GM21717 (cell line): Measurements from ENCODE around the gene ERBB4.
"Not testable (repeated sequence)": the region's sequence is repeated elsewhere in the genome, so short reads cannot be mapped to it uniquely, and the experiment has no call there.

ENCODE experiments used
- ATAC-seq: cut with Tn5 transposase; IDR thresholded peaks from one replicate; pipeline ENCODE4 v1.9.1; 2021; ENCODE audit warnings: mild to moderate bottlenecking, moderate library complexity; ENCODE audit not compliant: unreplicated experiment

ERBB4 gene

DNA sequence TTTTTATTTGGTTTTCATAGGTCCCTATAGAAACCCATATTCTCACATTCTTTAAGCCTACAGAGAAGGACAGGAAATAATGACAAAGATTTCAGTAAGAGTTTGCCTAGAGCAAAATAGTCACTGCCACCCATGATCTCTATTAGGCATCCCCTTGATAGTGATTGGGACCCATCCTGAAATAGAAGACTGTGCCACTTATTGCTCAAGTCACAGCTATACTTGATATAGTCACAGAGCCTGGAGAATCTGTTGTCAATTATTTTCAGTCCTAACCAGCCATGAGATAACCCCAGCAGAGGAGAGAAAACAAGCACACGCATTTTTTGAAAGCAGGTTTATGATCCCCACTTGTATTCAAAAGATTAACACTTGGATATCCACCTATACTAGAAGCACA lies 8.2 kb downstream of the ERBB4 start:
- no peak for ATAC-seq

DNA sequence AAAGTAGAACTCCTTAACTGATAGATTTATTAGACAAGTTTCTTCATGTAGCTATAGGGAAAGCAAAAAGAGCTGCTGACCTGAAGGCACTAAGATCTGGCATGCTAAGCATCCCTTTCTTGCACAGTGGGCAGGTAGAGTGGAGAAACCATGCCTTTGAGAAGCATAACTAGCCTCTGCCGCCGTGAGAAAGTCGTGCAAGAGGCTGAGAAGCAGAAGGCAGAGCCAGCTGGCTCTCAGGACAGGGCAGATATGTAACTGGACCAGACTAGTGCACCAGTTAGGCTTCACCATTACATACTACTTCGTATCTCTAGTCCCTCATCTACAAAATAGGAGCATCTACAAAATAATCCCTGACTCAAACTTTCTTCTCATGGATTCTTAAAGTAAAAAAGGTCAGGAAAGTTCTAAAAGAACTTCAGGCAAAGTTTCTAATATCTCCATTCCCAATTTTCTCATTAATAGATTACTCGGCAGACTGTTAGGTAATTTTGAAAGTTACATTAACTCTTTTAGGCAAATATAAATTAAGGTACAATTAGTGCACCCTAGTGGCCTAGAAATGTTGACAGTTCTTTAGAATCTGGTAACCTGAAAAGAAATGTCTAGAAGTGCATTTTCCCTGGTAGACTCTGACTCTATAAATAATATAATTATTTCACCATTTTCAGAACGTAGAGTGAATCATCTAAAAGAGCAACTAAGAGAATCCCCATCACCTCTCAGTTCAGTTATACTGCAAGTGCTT lies 10.3 kb downstream of the ERBB4 start:
- ATAC-seq, result no peak

GRCh38 chr2:212526059-212526458 lies 12.5 kb downstream of the ERBB4 start:
- no peak for ATAC-seq

- no peak for ATAC-seq
Observed at GRCh38 chr2:212523756-212524155, 14.8 kb downstream of the ERBB4 start.

DNA sequence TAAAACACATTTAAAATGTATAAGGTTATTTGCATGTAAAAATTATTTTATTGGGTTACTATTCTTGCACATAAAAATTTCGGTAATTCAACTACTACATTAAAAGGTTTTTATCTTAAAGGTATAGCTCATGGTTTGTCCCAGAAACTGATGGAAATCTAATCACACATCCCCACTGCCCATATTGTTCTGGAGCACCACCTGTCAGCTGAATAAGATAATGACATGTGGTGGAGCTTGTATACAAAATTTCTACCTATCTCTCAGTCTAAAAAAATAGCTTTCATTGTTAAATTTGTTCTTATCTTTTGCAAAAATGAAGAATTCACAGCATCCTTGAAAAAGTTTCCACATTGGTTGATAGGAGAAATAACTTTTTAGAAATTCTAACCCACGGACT lies 18.3 kb downstream of the ERBB4 start:
- no peak for ATAC-seq

DNA sequence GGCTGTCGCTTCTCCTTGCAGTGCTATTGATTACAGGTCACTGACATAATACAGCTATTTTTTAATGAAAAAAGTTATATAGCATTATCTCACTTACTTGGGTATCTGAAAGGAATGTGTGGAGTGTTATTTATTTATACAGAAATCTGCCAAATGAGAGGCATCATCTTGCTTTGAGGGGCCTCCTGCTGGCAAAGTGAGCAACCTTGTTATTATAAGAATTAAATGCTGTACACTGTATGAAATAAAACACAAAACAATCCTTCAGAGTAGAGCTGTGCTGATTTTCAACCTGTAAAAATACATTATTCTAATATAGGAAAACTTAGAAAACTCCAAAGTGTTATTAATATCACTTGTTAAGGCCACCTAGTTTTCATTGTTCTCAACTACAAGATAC lies 20.9 kb downstream of the ERBB4 start:
- no peak for ATAC-seq

DNA sequence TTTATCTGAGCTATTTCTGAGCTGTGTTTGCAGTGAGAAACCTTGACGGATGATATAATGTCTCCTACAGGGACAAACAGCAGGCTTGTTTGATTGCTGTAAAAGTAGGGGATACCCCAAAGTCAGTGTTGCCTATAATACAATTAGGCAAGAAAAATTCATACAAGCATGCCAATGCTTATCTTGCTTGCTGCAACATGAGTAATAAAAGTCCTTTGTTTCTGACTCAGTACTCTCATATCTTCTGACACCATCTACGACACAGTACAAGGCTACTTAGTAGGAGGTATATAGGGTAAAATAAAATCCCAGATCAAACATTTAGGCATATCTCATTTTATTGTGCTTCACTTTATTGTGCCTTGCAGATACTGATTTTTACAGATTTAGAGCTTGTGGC lies 33.0 kb downstream of the ERBB4 start:
- peak; percentile 85 for ATAC-seq

- ATAC-seq, result no peak
Observed at GRCh38 chr2:212495046-212495445, 43.6 kb downstream of the ERBB4 start.

DNA sequence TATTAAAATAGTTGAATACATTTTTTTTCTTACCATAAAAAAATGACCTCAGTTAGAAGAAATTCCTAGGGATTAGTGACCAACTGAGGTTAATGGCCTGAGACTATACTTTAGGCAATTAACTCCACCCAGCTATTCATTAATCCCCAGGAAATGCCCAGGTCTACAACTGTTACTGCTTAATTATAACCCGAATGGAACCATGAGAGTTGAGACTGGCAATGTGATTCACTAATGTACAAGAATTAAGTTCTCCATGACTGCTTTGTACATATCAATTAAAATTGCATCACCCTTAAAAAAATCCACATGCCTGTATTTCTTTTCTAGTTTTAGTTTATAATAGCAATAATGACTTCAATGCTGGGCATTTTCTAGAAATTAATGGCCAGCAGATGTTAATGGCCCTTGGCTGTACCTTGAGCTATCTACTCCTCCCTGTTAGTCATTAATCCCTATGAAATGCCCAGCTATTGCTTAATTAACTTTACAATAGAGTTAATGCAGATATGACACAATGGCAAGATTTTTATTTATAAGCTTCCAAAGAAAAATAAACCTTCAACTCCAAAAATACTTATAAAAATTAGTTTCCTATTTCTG lies 44.1 kb downstream of the ERBB4 start:
- no peak for ATAC-seq

GRCh38 chr2:212489719-212490346 lies 48.8 kb downstream of the ERBB4 start:
- ATAC-seq, result peak; percentile 88

DNA sequence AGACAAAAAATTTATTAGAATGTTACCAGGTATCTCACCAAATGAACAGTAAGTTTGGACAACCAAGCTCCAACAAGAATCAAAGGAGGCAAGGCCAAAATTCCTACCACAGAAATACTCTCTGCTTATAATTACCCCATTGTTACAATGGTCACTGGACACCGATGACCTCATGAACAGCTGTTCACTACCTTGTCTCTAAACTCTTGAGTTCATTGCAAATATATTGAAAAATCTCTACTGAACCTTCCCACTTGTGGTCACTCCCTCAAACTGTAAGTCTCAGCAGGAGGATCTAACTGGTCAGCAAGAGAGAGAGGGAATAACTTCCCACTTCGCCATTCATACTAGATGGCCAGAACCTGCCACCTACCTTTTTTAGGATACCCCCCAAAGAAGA lies 50.0 kb downstream of the ERBB4 start:
- ATAC-seq, result no peak

GRCh38 chr2:212484563-212485080 lies 54.0 kb downstream of the ERBB4 start:
- no peak for ATAC-seq

DNA sequence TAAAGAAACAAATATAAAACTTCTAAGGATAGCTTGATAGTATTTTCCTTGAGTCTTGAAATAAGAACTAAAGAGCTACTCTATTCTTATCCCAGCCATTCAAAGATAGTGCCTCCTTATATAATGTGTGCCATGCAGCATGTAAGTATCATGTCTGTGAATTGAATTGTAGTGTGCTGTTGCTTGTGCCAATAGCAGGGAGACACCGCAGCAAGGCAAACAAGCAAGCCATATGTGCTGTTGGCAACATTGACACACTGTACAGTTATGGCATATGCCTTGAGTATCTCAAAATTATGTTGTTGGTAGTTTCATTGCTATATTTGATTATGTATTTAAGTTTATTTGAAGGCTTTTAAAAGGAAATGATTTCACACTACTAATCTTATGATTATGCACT lies 58.2 kb downstream of the ERBB4 start:
- ATAC-seq, result no peak

GRCh38 chr2:212477571-212477970 lies 61.0 kb downstream of the ERBB4 start:
- no peak for ATAC-seq

- ATAC-seq, result no peak
Observed at GRCh38 chr2:212473211-212473610, 65.4 kb downstream of the ERBB4 start.

- not testable (repeated sequence) for ATAC-seq
Observed at GRCh38 chr2:212467551-212467950, 71.1 kb downstream of the ERBB4 start.

DNA sequence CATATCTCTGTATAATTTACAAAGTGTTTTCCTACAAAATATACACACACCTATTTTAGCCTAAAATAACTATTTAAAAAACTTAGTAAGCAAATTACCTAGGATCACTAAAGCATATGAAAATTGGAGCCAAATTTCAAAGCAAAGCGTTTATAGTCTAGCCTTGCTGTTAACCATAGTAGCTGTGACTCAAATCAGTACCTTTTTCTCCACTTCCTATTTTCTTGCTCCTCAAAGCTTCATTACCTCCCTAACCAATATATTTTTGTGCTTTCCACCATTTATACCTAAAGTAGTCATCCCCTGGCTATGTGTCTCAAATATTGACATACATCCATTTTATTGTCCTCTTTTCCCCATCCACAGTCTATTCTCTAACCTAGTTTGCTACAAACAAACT lies 73.1 kb downstream of the ERBB4 start:
- peak; percentile 56 for ATAC-seq

DNA sequence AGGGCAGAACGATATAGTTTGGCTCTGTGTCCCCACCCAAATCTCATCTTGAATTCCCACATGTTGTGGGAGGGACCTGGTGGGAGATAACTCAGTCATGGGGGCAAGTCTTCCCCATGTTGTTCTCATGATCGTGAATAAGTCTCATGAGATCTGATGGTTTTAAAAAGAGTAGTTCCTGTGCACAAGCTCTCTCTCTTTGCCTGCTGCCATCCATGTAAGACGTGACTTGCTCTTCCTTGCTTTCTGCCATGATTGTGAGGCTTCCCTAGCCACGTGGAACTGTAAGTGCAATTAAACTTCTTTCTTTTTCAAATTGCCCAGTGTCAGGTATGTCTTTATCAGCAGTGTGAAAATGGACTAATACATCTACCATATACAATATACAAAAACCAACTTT lies 76.9 kb downstream of the ERBB4 start:
- ATAC-seq, result not testable (repeated sequence)

- no peak for ATAC-seq
Observed at GRCh38 chr2:212454149-212454548, 84.5 kb downstream of the ERBB4 start.

GRCh38 chr2:212451786-212452231 lies 86.8 kb downstream of the ERBB4 start:
- no peak for ATAC-seq

GRCh38 chr2:212448698-212449097 lies 89.9 kb downstream of the ERBB4 start:
- no peak for ATAC-seq

DNA sequence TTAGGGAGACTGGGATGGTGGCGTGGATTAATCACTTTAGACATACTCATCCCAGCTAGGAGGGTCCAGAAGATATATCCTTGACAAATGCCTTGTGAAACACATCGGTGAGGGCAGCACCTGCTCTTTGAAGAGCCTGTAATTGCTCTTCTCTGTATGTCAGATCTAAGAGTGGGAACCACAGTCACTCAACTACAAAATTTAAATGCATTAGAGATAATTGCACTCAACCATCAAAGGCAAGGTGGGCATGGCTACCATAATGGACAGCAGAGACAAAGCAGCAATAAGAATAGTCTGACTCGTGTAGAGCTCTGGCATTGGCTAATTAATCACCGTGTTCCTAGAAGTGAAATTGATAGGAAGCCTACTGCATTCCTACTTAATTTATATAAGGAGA lies 96.8 kb downstream of the ERBB4 start:
- no peak for ATAC-seq
